Bronchial epithelial cell (primary cell): ENCODE measurements around the gene SDK2. TPM values are rescaled to one million over a fixed set of nuclear protein-coding genes. Genes with fewer than 3 reads are reported as not detected.

Experiments used
- DNase-seq: peaks from one replicate; pipeline ENCODE4 v3.0.0-alpha.2; 2010; ENCODE audit warnings: low read depth
- FAIRE-seq: peaks from 2 replicates; lab custom pipeline; 2011; peaks lifted over from hg19 to GRCh38; lab: Jason Lieb, UNC
- H3K27me3 ChIP-seq: 2 replicates; pipeline ENCODE4 v1.5.1; 2011; ENCODE audit warnings: low read length; ENCODE audit not compliant: control insufficient read depth, insufficient read depth
- H3K36me3 ChIP-seq: 2 replicates; pipeline ENCODE4 v1.5.1; 2011; ENCODE audit warnings: low read length; ENCODE audit not compliant: control insufficient read depth, insufficient read depth
- H3K4me3 ChIP-seq: 2 replicates; pipeline ENCODE4 v1.5.1; 2011; ENCODE audit warnings: mild to moderate bottlenecking, low read depth, low read length, control low read depth
- total RNA-seq: library from RNA; depleted of rRNA; stranded (reverse); fragments of >200 nt; gene quantifications from 2 replicates; pipeline ENCODE4 v1.2.1, GENCODE V29; 2014
- TF ChIP-seq, protein P1 (sequence below): IDR thresholded peaks from 2 replicates; pipeline ENCODE4 v1.5.1; 2011; ENCODE audit warnings: mild to moderate bottlenecking, moderate library complexity, low read length, control low read depth, inconsistent platforms; ENCODE audit not compliant: insufficient read depth, severe bottlenecking

Gene SDK2
- total RNA-seq, 1 donor from 2014 or later: 2.1 TPM

DNA sequence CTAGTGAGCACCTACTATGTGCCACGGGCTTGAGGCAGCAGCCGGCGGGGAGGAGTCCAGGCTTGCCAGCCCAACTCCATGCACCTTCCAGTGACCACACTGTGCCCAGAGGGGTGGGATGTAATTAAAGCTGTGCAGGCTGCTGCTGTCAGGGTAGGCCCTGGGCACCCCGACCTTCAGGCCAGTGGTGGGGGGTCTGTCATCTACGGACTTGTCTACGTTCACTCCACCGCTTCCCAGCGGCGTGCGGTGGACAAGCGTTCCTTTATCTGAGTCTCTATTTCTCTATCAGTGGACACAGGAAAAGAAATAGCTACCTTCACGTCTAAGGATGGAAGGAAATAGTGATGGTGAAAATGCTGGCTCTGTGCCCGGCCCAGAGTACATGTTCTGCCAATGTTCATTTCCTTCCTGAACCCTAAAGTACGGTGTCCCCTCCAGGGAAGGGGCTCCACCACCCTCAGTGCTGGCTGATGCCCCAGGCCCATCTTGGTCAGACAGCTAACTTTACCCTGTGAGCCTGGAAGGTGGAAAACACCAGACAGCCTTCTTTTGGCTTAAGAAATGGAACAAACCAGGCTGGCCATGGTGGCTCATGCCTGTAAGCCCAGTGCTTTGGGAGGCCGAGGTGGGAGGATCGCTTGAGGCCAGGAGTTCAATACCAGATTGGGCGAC lies 135.2 kb downstream of the SDK2 start:
- TF ChIP-seq, protein P1, sequence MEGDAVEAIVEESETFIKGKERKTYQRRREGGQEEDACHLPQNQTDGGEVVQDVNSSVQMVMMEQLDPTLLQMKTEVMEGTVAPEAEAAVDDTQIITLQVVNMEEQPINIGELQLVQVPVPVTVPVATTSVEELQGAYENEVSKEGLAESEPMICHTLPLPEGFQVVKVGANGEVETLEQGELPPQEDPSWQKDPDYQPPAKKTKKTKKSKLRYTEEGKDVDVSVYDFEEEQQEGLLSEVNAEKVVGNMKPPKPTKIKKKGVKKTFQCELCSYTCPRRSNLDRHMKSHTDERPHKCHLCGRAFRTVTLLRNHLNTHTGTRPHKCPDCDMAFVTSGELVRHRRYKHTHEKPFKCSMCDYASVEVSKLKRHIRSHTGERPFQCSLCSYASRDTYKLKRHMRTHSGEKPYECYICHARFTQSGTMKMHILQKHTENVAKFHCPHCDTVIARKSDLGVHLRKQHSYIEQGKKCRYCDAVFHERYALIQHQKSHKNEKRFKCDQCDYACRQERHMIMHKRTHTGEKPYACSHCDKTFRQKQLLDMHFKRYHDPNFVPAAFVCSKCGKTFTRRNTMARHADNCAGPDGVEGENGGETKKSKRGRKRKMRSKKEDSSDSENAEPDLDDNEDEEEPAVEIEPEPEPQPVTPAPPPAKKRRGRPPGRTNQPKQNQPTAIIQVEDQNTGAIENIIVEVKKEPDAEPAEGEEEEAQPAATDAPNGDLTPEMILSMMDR: no peak
- no peak for FAIRE-seq
- H3K36me3 ChIP-seq: no peaks in the 10 kb centered on the region
- H3K27me3 ChIP-seq: no peaks in the 10 kb centered on the region
- DNase-seq: no peak
- H3K4me3 ChIP-seq: no peak overlapping the region

DNA sequence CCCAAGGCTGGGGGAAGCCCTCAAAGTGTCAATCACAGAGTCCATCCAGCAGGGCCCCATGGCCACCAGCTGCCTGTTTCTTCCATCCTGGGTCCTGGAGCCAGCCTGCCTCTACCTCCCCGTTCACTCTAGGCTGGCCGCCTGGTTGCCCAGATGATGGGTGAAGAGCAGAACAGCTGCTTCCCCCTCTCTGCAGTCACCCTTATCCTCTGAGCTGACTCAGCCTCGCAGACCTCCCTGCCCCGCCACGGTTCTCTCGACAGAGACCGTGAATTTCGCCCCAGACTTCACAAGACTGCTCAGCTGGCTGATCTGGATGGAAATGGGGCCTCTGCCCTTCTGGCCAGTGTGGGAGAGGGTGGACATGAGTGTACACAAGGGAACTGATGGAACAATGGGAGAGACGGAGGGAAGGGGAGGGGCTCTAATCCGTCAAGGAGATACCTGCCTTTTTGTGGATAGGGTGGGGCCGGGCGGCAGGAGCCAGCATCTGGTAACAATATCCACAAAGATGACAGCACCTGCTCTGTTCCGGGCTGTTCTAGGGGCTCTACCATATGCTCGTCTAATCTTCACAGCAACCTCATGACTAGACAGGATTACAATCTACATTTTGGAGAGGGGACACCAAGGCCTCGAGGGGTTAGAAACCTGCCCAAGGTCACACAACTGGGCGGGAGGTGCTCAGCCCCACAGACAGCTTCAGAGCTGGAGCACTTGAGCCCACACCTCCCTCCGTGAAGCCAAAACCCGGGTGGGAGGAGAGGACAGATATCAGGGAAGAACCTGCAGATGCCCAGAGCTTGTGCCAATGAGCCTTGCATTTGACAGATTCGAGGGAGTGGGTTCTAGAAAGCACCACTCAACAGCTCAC lies 136.0 kb downstream of the SDK2 start:
- no peaks in the 10 kb centered on the region for H3K36me3 ChIP-seq

DNA sequence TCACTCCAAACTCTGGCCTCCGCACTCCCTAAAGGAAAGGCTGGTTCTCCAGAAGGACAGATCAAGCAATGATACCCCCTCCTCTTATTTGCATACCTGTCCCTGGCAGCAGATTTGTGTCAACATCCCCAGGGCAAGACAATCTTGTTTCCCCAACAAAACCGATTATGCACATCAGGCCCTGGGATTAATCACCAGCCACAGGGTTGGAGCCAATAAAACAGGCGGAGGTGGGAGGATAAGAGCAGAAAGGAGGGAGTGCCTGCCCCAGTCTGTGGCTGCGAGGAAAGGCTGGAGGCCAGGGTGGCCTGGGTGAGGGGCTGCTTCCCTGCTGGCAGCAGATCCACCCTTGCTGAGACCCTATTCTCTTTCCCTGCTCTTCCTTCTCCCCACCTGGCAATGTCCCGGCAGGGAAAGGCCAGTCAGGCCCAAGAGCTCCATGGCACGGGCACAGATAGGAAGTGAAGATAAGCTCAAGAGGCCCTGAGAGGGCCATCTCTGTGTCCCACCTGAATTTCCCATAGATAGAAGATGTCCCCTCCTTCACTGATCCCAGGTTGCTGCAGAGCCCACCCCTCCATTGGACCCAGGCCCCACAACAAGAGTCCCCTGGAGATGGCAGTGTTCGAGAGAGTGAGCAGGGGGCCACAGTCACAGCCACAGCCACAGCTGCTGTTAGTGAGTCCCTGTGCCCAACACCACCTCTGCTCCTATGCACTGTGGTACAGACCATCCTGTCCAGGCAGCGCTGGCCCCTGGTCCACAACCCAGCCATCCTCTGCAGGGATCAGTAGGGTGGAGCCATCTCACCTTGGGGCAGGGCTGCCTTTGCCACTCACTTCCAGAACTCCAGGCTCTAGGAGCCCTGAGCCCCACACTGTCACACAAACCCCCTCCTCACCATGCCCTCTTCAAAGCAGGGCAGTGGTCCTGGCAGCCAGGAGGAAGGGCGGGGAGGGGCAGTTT lies 137.5 kb downstream of the SDK2 start:
- no peak for FAIRE-seq
- TF ChIP-seq, protein P1: no peak
- H3K4me3 ChIP-seq: no peak overlapping the region
- no peaks in the 10 kb centered on the region for H3K36me3 ChIP-seq
- H3K27me3 ChIP-seq: no peaks in the 10 kb centered on the region
- DNase-seq: no peak

More for the DNA sequence above, 136.0 kb downstream of the SDK2 start:
- FAIRE-seq (no peak), DNase-seq (no peak)
- Histone ChIP-seq H3K4me3 (no peak overlapping the region), H3K27me3 (no peaks in the 10 kb centered on the region)
- TF ChIP-seq, protein P1: no peak

DNA sequence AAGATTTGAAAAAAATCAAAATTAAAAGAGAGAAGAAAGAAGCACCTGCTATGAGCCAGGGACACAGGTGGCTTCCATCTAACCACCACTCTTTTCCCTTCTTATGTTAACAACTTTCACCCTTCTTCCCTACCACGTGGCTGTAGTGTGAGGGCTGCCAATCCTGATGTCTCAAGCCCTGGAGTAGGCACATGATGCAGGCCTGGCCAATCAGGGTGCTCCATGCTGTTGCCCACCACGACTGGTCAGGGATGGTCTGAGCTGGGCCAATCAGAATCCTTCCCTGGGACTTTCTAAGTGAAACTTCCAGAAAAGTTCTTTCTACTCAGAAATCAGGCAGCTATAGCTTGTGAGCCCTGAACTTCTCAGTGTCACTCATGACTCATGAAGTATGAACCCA lies 140.7 kb downstream of the SDK2 start:
- TF ChIP-seq, protein P1: no peak
- DNase-seq (no peak), FAIRE-seq (no peak)
- H3K27me3 ChIP-seq: no peaks in the 10 kb centered on the region
- no peaks in the 10 kb centered on the region for H3K36me3 ChIP-seq
- H3K4me3 ChIP-seq: no peak overlapping the region

DNA sequence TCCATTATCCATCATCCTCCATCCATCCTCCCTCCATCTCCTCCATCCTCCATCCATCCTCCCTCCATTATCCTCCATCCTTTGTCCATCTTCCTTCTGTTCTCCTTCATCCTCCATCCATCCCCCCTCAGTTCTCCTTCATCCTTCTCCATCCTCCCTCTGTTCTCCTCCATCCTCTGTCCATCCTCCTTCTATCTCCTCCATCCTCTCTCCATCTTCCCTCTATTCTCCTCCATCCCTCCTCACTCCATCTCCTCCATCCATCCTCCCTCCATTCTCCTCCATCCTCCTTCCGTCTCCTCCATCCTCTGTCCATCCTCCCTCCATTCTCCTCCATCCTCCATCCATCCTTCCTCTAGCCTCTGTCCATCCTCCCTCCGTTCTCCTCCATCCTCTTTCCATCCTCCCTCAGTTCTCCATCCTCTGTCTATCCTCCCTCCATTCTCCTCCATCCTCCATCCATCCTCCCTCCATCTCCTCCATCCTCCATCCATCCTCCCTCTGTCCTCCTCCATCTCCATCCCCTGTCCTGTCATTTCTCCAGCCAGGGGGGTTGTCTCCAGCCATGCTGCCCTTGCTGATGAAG lies 143.7 kb downstream of the SDK2 start:
- no peaks in the 10 kb centered on the region for H3K27me3 ChIP-seq
- no peaks in the 10 kb centered on the region for H3K36me3 ChIP-seq
- no peak for FAIRE-seq
- no peak for DNase-seq
- H3K4me3 ChIP-seq: no peak overlapping the region
- TF ChIP-seq, protein P1: no peak
